HS-5 (cell line): ENCODE results near the gene SPARC.

Experiments used
- DNase-seq: peaks from one replicate; pipeline ENCODE4 v3.0.0-alpha.2; 2012; ENCODE audit warnings: low read depth

Gene SPARC

GRCh38 chr5:151660616-151661495, 25.9 kb downstream of the SPARC start:
- DNase-seq, result no peak

GRCh38 chr5:151659001-151659754, 27.5 kb downstream of the SPARC start:
- peak; percentile 60 for DNase-seq

GRCh38 chr5:151657114-151657513, 29.6 kb downstream of the SPARC start:
- no peak for DNase-seq

- DNase-seq, result no peak
These were observed 30.4 kb downstream of the SPARC start for GRCh38 chr5:151656311-151656710.

GRCh38 chr5:151651997-151652645, 34.6 kb downstream of the SPARC start:
- peak; percentile 58 for DNase-seq

DNA sequence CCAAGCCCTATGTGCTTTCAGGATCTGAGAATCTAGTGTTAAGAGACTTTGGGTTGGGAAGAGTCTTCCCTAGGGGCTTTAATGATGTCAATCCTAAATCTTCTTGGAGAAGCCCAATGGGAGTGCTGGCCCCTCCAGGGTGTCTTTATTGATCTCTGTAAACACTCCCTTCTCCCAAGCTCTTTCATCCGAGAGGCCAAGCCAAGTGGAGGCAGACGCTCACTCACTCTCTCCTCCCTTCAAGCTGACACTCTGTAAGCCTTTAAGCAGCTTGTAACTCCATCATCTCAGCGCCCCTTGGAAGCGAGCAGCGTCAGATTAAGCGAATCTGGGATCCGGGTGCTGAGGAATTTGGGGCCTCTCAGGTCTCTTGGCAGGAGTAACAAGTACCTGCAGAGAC, 37.7 kb downstream of the SPARC start:
- no peak for DNase-seq

DNA sequence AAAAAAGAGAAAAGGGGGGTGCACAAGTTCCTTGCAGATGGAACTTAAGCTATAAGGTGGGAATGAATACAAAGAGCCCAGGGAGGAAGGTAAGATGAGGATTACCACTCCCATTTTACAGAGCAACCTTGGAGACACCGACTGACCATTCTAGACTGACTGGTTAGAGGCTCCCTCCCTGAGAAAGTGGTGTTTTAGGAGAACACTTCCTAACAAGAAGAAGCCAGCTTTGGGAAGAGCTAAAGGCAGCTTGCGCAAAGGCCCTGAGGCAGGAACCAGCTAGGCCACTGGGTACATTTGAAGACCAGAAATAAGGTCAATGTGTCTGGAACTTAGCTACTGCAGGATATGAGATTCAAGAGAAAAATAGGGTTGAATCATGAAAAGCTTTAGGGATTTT, 38.6 kb downstream of the SPARC start:
- no peak for DNase-seq

- DNase-seq, result no peak
These were observed 39.3 kb downstream of the SPARC start for GRCh38 chr5:151647320-151647861.

DNA sequence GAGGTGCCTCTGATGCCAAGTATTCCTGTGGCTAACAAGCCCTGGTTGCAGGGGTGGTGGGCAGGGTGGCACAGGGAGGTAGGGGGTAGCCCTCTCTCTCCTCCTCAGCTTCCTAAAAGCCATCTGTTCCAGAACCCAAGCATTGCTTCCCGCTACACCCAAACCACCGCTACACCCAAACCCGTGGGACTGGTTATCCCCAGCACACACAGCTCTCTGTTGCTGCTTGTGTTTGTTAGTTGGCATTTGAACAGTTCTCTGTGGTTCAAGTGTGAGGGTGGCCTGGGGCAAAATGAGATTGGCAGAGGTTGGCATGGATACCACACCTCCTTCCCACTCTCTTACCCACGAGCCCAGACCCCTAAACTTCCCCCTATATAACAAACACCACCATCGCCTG, 40.4 kb downstream of the SPARC start:
- DNase-seq, result no peak

DNA sequence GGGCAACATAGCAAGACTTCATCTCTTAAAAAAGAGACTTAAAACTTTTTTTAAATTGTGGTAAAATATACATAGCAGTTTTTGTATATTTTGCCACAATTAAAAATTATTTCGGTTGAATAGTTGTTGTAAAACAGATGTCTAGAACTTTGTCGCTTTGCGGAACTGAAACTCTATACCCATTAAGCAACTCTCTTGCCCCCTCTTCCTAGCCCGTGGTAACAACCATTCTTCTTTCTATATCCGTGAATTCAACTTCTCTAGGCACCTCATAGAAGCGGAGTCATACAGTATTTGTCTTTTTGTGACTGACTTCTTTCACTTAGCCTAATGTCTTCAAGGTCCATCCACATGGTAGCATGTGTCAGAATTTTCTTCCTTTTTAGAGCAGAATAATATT, 43.3 kb downstream of the SPARC start:
- no peak for DNase-seq

DNA sequence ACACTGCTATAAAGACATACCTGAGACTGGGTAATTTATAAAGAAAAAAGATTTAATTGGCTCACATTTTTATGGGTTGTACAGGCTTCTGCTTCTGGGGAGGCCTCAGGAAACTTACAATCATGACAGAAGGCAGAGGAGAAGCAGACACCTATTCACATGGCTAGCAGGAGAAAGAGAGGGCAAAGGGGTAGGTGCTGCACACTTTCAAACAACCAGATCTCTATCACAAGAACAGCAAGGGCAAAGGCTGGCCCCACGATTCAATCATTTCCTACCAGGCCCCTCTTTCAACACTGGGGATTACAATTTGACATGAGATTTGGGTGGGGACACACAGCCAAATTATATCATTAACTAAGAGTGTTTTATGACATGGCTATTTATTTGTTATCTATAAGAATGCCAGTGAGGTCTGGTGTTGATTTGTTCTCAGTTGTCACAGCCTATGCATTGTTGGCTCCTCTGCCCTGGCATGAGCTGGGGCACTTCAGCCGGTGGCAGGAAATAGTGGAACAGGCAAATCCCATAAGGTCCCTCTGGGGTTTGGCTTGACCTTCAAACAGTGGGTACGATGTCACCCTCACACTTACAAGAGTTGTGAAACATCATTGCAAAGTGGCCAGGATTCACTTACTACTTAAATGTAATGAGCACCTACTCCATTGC, 44.1 kb downstream of the SPARC start:
- no peak for DNase-seq

GRCh38 chr5:151638619-151639018, 48.1 kb downstream of the SPARC start:
- DNase-seq, result no peak

GRCh38 chr5:151637676-151638075, 49.0 kb downstream of the SPARC start:
- no peak for DNase-seq

DNA sequence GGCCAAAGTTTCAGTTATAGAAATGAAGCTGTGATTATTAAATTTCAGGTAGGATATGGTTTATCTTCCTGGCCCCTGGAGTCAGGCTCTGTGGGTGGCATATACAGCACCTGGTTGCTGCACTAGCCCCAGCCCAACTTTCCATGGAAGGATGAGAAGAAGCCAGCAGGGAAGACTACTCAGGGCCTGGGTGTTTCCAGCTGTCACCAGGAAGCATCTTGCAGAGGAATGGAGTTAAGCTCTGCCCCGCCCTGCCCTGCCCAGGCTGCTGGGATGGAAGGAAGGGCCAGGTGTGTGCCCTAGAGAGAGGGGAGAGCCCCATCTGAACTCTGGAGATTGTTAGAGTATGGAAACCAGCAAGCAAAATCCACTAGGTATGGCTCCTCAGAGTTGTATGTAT, 52.8 kb downstream of the SPARC start:
- no peak for DNase-seq

DNA sequence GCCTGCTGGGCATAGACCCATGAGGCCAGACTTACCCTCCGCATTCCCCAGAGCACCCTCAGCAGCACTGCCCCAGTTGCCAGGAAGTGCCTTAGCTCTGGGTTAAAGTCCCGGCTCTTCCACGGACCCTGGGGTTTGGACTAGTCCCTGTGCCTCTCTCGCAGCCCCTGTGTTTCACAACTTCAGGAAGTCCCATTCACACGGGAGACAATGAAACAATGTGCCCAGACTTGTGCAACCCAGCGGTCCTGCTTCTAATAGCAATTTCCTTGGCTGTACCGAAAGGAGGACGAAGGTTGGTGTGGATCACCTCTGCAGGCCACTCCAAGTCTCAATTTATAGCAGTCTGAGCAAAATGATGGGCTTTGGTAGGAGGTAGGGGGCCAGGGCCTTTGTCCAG, 53.8 kb downstream of the SPARC start:
- no peak for DNase-seq

DNA sequence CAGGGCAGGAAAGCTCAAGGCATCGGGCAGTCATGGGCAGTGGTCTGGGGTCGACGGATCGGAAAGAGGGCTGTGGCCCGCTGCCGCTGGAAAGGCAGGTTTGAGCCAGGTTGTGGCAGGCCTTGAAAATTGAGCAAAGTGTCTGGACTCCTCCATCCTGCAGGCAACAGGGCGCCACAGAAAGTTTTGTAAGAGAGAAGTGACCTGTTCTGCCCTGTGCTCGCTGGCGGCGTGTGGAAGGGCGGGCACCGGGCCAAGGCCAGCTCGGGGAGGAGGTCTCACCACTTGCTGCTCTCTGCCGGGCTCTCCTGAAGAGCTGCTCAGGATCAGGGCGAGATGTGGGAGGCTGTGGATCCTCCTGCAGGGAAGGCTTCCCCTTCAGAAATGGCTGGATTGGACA, 54.2 kb downstream of the SPARC start:
- no peak for DNase-seq

DNA sequence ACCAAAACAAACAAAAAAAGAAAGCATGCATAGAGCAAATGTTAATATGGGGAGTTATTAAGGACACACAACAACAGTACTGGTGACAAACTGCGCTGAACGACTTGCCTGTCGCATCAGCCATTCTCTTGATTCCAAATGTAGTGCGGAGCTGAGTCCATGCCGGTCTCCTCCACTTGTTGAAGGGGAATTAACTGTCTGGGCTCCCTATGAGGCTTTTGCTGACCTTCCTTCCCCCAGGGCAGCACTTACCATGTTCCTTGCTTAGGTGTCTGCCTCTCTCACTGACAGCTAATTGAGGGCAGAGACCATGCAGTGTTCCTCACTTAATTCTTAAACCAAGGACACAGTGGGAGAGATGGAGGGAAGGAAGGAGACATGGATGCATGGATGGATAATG, 54.8 kb downstream of the SPARC start:
- DNase-seq, result no peak

GRCh38 chr5:151630088-151630487, 56.6 kb downstream of the SPARC start:
- DNase-seq, result no peak

DNA sequence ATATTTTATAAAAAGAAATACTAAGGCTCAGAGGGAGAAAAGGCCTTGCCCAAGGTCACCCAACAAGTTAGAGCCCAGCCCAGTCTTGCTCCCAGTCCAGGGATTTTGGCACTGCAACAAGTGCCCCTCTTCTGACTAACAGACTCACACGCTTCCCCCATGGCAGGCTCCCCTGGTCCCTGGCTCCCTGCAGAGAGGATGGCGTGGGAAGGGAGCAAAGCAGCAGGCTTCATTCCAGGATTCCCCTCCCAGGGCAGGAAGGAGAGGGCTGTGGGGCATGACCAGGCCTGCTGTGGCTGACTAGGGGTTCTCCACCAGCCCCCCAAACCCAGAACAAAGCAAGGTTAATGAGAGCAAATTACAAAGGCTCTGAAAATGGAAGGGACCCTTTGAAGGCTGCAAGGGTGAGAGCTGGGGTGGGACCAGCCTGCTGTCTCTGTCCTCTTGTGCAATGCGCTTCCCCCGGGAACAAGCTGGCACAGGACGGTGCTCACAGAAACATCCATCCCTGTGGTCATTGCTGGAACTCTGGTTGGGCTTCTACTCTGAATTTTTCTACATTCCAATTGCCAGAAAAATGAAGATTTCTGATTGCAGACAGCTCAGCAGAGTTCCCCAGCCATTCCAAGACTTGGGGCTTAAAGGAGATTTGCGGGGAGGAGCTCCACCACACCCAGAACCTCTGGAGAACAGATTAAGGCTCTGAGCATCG, 58.4 kb downstream of the SPARC start:
- no peak for DNase-seq

DNA sequence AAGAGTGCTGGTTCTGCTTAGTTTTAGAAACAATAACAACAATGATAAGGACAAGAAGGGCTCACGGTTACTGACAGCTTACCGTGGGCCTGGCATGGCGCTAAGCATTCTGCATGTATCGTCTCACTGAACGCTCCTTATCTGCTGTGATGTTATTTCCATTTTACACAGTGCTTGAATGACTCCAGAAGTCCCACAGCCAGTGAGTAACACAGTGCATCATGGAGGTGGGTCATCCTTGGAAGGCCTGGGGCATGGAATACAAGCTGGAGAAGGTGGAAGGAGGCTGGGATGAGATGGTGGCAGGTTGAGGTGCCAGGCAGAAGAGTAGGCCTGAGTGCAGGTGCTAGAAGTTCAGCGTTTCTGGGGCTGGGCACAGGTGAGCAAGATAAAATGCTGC, 59.1 kb downstream of the SPARC start:
- DNase-seq, result no peak

DNA sequence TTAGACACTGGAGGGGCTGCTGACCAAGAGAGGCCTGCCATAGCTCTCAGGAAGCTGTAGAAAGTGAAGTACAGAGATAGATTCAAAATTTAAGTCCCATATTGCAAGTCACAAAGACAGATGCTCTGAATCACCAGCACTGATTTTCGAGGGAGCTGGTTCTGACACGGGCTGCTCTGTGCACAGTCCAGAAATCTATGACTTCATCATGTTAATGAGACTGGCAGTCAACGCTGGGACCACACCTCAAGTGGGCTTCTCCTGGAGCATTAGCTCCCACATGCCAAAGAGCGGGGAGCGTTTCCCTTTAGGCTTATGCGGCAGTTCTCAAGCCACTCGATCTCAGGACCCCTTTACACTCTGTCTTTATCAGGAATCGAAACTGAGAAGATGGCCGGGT, 61.4 kb downstream of the SPARC start:
- no peak for DNase-seq
